GM10266 (cell line): ENCODE results near the gene PIK3CB.

Experiments
- DNase-seq: peaks from one replicate; pipeline ENCODE4 v3.0.0; 2012; ENCODE audit errors: extremely low spot score
- CTCF ChIP-seq: IDR thresholded peaks from 2 replicates; pipeline ENCODE4 v1.5.1; 2012; ENCODE audit warnings: mild to moderate bottlenecking, low read depth; ENCODE audit not compliant: control insufficient read depth, insufficient read depth; ENCODE audit errors: missing control alignments

The PIK3CB gene

DNA sequence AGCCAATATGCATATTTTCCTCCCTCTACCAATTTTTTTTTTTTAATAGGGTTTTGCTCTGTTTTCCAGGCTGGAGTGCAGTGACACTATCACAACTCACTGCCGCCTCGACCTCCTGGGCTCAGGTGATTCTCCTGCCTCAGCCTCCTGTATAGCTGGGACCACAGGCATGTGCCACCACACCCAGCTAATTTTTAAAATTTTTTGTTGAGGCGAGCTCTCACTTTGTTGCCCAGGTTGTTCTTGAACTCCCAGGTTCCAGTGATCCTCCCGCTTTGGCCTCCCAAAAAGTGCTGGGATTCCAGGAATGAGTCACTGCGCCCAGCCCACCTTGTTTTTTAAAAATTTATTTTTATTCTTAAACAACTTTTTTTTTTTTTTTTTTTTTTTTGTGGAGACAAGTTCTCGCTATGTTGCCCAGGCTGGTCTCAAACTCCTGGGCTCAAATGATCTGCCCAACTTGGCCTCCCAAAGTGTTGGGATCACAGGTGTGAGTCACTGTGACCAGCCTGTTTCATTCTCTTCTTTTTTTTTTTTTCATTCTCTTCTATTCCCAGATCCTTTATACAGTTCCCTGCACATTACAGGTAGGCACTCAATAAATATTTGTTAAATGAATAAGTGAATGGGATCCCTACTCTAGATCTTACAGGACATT lies 40.5 kb upstream of the PIK3CB start:
- no peak for TF ChIP-seq CTCF

DNA sequence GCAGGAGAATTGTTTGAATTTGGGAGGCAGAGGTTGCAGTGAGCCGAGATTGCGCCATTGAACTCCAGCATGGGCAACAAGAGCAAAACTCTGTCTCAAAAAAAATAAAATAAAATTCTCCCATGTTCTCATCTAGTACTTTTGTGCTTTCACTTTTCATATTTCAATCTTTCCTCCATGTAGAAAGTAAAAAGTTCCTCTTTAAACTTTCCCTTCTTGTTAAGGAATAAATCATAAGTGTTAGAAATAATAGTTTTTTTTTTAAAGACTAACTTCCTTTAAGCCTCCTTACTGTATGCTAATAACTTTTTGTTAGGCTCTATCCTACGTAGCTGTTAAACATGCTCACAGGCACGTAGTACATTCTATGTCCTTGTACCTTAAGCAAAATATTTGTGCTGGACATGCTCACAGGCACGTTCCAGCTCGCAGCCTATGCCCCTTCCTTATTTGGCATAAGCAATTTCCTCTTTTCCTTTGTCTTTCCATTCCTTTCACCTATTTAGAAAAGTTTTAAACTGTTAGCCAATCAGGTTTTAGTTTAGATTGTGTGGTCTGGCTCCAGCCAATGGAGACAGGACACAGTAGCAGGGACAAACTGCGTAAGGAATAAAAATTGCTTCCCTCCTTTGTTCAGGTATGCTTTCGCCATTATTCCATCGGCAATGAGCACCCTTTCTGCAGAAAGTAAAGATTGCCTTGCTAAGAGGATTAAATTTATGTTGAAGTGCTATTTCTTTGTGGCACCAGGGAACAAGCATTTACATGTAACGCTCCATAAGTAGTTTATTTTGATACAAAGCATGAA lies 38.9 kb upstream of the PIK3CB start:
- DNase-seq, result no peak
- TF ChIP-seq CTCF, result no peak

More for the DNA sequence above, 40.5 kb upstream of the PIK3CB start:
- no peak for DNase-seq

GRCh38 chr3:138872632-138873031 lies 37.9 kb upstream of the PIK3CB start:
- no peak for DNase-seq
- no peak for TF ChIP-seq CTCF

GRCh38 chr3:138867996-138868395 lies 33.3 kb upstream of the PIK3CB start:
- no peak for DNase-seq
- TF ChIP-seq CTCF, result no peak

- TF ChIP-seq CTCF, result no peak
- no peak for DNase-seq
Observed at GRCh38 chr3:138863776-138864113, 29.0 kb upstream of the PIK3CB start.

- TF ChIP-seq CTCF, result no peak
- no peak for DNase-seq
Observed at GRCh38 chr3:138862924-138863775, 28.4 kb upstream of the PIK3CB start.
